Activated CD4-positive, CD25-positive, alpha-beta regulatory T cell treated with anti-CD3 and anti-CD28 coated beads, Interleukin-2, amount 50 U/mL, for 72 hours (primary cell): ENCODE results near the gene MCMBP.
"Not testable (repeated sequence)": the region's sequence is repeated elsewhere in the genome, so short reads cannot be mapped to it uniquely, and the experiment has no call there.

Experiments used
- DNase-seq: peaks from one replicate; pipeline ENCODE4 v3.0.0; 2021

Gene MCMBP

GRCh38 chr10:119872860-119873681, 428 bp upstream of the MCMBP start:
- DNase-seq: peak; percentile 89

GRCh38 chr10:119871881-119872609, 598 bp downstream of the MCMBP start:
- DNase-seq: peak; percentile 68

- not testable (repeated sequence) for DNase-seq
Measured at GRCh38 chr10:119869398-119869797, 3.2 kb downstream of the MCMBP start.

DNA sequence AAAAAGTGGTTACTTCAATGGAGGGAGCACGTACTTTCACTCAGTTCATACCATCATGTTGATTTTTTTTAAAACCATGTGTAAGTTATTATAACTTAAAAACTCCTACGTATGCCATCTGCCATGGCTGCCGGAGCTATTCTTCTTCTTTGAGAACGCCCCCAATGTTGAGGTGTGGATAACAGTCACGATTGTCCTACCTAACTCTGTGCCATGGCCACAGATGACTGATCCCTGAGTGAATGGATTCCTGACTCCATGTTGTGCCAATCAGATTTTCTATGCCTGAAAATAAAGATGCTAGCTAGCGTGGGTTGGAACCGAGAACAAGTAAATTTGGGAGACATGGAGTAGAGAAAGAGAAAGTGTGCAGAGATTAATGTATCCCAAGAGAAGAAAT, 5.3 kb downstream of the MCMBP start:
- no peak for DNase-seq

GRCh38 chr10:119865699-119866240, 6.9 kb downstream of the MCMBP start:
- DNase-seq: no peak

DNA sequence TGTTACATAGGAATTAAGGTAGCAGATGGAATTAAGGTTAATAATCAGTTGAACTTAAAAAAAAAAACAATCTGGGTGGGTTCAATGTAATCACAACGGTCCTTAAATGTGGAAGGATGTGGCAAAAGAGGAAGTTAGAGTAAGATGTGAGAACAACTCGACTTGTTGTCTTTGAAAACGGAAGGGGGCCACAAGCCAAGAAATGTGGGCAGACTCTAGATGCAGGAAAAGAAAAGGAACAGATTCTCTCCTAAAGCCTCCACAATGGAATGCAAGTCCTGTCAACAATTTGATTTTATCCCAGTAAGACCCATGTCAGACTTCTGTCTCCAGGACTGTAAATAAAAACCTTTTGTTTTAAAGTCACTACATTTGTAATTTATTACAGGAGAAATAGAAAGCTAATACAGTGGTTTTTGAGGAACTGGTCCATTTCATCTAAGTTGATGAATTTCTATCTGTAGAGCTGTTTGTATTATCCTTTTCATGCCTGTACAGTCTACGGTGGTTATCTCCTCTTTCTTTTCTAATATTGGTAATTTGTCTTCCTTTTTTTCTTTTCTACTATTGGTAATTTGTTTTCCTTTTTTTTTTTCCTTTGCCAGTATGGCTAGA, 8.6 kb downstream of the MCMBP start:
- DNase-seq: no peak

- no peak for DNase-seq
Measured at GRCh38 chr10:119862524-119862923, 10.1 kb downstream of the MCMBP start.

DNA sequence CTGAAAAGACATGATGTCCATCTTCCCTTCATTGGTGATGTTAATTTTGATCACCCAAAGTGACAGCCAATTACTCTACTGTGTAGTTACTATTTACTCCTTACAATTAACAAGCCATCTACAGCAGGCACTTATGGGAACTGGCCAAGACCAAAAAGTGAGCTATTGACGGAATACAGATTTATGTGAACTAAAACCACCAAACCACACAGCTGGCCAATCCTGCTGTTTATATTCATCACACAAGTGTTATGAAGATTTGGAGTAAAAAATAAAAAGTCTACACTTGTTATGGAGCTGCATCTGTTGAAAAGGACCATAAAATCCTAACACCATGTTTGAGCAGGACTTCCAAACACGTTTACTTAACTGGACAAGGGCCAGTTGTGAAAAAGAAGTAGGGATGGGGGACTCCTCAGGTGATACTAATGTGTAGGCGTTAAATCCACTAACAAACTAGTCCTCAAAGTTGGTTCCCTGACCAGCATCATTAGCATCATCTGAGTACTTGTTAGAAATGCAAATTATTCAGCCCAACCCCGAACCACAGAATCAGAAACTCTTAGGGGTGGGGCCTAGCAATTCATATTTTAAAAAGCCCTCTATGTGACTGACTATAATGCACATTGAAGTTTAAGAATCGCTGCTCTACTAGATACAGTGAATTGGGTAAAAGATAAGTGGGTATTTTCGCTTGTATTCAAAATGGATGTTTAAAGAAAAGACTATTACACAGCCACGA, 11.6 kb downstream of the MCMBP start:
- no peak for DNase-seq

DNA sequence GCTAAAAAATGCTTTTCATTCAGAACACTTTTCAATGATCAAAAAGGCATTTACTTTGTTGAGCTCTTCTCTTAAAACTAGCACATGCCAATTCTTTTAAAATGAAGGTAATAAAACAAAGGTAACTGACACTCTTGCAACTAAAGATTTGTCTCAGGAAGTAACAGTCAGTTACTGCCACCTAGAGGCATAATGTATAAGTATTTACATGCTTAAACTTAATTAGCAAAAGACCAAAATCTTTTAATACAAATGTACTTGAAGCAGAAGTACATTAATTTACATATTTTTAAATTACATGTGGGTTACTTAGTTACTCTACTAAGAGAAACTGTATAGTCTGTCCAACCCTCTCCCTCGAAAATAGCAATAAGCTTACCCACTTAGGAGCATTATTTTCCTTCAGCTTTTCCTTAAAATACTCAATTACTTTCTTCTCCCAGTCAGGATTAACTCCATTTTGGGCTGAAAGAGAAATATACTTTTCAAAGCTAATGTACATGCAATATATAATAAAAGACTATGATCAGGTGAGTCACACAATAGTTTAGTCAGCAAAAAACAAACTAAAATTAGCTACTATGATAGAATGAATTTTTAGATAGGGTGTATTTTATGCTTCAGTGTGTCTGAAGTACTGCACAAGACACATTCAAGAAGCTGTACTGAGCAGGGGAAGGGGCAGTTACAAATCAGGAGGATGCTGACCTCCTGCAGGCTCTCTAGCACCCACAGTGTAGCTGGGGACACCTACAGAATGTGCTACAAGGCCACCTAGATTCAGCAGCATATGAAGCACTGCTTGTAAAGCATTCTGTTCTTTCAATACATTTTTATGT, 13.0 kb downstream of the MCMBP start:
- no peak for DNase-seq

DNA sequence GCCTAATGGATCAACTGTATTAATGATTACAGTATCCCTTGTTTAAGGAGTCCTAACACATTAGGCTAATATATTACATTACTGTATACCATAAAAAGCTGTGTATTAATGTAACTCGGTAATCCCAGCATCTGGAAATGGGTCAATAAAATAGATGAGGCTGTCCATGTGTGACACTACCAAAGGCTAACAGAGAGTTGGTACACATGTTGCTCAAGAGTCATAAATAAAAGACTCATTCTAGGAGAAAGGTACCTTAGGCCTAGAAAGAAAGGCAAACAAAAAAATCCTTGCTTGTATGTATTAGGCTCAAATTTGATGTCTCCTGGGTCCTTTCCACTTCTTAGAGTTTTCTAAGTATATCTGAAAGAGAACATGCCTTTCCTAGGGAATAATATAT, 14.6 kb downstream of the MCMBP start:
- no peak for DNase-seq

- no peak for DNase-seq
Measured at GRCh38 chr10:119853574-119853973, 19.1 kb downstream of the MCMBP start.

DNA sequence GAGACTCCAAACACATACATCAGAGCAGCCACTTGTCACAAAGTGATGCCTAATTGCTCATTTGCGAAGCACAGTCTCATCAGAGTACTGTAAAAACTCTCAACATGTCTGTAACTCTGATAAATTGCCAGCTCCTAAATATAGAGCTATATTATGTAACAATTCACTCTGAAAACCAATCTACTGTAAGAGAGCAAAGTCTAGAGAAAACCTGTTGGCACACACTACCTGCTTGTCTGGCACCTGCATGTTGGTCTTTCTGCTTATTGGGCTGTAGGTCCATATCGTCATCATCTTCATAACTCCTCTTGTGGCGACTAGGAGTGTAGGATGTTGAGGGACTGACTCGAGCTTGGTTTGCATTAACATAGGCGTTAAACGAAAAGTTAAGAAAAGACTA, 19.8 kb downstream of the MCMBP start:
- DNase-seq: no peak

GRCh38 chr10:119852277-119852676, 20.4 kb downstream of the MCMBP start:
- DNase-seq: no peak

DNA sequence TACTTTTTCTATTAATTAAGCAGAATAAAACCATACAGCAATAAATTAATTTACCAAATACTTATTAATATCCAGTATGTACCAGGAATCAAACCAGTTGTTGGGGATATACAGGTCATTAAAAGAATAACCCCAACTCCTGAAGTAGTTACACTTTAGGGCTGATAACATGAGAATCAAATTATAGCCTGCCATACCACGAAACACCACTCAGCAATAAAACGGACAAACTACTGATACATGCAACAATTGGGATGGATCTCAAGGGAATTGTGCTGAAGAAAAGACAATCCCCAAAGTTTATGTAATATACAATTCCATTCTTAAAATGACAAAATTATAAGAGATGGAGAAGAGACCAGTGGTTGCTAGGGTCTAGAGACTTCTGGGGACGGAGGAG, 22.7 kb downstream of the MCMBP start:
- DNase-seq: no peak

DNA sequence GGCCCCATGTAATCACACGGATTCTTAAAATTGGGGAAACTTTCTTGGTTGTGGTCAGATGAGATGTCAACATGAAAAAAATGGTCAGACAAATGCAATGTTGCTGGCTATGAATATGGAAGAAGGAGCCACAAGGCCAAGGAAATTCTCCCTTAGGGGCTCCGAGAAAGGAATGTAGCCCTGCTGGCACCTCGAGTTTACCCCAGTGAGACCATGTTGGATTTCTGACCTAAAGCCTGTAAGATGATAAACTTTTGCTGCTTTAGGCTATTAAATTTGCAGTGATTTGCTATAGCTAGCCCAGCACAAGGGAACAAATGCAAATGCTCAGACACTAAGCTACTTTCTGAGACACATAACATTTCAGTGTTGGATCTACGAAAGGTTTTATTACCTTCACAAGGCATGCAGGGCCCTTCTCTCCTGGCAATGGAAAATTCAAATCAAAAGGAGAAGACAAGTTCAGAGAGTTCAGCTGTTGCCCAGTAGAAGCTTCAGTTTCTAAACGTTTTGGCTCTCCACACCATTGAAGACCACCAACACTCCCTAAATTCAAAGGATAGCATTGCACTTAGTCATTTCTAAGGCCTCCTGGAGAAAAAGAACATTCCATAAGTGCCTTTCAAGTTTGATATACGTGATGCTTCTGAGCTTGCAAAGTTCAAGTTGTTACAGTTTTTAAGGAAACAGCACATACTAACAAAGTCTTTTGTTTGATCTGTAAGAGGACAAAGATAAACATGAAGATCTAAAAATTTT, 23.4 kb downstream of the MCMBP start:
- no peak for DNase-seq

DNA sequence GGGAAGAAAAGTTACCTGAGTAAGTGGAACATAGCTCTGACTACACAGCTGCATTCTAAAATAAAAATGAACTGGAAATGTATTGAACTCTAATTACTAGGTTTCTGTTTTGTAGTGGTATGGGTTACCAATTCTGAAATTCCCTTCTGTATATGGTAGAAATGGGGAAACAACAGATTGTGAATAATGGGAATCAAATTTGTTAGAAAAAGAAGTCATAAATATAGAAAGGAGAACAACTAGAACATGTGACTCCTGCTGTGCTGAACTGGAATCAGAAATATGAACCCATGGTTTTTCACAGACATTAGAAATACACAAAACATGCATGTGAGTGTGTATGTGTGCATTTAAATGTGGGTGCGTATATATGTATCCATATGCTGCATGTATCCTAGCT, 27.0 kb downstream of the MCMBP start:
- no peak for DNase-seq

GRCh38 chr10:119834188-119834587, 38.5 kb downstream of the MCMBP start:
- DNase-seq: no peak

DNA sequence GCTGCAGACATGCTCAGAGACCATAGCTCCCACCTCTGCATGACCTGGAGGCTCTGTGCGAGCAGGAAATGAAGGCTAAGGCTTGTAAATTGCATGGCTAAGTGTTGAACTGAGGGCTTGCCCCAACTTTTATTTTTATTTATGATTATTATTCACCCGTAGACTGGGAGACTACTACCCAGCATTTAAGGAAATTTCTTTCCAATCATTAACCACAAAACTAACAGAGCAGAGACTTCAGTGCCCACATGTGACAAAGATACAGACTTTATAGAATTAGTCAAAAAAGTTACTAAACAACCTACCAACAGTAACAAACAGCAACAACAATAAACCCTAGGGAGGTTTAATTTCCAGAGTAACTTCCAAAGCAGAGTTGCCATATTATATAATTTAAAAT, 39.7 kb downstream of the MCMBP start:
- DNase-seq: no peak

- DNase-seq: no peak
Measured at GRCh38 chr10:119831656-119832055, 41.0 kb downstream of the MCMBP start.

DNA sequence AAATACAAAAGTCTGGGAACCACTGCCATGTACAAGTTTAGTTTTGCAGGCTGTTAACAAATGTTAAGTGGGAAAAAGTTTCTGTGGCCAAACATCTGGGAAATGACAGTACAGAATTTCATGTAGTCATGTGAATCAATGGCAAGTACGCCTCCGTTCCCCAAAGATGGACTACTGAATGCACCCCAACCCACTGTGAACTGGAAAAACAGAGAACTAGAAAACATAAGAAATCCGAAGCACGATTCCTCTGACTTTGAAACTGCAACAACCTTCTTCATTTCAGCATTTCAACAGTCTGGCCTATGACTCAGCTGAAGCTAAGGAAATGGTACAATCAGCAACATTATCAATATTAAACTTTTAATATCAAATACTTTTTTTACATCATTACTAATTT, 41.8 kb downstream of the MCMBP start:
- DNase-seq: no peak

GRCh38 chr10:119829429-119829828, 43.2 kb downstream of the MCMBP start:
- DNase-seq: no peak
